ENCODE results near the gene NEDD9.

NEDD9 gene

DNA sequence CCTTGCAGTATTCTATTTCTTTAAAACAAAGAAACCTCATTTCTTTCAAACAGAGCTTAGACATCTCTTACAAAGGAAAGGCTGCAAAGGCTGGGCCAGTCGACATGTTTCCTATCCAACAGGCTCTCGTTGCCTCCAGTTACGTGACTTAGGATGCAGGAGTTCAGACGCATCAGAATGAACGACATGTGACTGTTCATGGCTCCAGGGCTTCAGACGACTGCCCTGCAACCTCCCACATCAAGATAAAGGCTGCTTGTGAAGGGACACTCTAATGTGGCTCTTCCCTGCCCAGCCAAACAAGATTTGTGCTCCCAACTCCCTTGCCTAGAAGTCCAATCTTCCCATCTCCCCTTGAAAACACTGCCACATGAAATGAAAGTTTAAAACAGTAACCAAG, 14.3 kb upstream of the NEDD9 start:
- TF ChIP-seq, protein P1, sequence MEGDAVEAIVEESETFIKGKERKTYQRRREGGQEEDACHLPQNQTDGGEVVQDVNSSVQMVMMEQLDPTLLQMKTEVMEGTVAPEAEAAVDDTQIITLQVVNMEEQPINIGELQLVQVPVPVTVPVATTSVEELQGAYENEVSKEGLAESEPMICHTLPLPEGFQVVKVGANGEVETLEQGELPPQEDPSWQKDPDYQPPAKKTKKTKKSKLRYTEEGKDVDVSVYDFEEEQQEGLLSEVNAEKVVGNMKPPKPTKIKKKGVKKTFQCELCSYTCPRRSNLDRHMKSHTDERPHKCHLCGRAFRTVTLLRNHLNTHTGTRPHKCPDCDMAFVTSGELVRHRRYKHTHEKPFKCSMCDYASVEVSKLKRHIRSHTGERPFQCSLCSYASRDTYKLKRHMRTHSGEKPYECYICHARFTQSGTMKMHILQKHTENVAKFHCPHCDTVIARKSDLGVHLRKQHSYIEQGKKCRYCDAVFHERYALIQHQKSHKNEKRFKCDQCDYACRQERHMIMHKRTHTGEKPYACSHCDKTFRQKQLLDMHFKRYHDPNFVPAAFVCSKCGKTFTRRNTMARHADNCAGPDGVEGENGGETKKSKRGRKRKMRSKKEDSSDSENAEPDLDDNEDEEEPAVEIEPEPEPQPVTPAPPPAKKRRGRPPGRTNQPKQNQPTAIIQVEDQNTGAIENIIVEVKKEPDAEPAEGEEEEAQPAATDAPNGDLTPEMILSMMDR (conservative IDR thresholded peaks at IDR 0.05): no peak
- TF ChIP-seq ZFX (IDR thresholded peaks at IDR 0.05): no peak
- H3K27ac ChIP-seq: no peak overlapping the region

DNA sequence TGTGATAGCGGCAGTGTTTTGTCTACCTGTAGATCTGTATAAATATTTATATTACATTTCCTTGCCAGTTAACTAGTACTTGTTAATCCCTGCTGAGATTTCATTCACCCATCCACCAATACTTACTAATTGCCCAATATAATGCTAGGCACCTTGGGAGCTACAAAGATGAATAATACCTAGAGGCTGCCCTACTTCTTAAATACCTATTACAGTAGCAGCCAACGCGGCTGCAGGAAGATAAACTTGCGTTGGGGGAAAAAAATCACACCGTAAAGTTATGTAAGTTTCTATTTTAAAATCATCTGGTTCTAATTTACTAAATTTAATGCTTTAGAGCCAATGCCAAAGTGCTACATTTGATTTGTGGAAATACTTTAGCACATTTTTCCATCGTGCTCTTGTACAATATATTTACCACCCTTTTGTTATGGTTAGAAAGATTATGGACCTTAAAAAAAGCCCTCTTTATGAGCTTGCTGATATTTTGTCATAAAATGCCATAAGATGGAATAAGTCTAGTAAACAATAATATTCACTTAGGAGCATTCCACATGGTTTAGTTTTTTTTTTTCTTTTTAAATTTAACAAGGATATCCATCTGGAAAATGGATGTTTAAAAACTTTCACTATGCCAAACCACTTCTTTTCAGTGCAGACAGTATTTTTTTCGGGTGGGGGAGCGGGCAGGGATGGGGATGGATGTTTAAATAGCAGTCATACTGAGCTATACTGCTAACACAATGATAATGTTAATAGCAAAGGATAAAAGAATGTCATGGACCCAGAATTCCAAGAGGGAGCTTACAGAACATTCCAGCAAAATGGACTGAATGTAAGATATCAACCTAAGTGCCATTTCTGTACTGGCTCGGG, 13.2 kb upstream of the NEDD9 start:
- TF ChIP-seq, protein P1 (conservative IDR thresholded peaks at IDR 0.05): no peak
- TF ChIP-seq ZFX (IDR thresholded peaks at IDR 0.05): no peak
- H3K27ac ChIP-seq: no peak overlapping the region

DNA sequence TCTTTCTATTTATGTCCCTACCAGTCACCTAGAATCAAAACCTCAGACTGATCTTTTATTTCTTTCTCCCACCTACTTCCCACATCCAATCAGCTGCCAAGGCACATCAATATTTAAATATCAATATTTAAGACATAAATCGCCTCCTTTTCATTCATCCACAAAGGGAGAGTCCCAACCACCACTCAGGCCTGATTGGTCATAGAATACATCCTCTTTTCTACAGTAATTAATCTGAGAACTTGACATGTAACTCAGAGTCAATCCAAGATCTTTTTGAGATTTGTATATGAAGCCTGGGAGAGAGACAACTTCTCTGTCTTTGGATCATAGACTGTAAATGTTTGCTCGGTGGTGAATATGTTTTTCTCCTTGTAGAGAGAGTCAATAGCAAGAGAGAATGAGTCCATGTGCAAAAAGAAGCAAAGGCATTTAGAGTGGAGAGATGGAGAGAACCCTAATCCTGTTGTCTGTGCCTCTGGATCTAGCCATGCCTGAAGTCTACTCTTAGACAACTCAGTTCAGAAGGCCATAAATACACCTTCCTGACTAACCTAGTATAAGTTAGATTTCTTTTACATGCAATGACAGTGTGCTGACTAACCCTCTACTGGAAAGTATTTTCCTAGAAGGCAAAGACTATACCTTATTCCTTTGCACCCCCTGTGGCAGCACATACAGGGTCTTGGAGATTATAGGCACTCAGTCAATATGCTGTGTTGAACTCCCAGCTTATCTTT, 12.1 kb upstream of the NEDD9 start:
- TF ChIP-seq, protein P1 (conservative IDR thresholded peaks at IDR 0.05): no peak
- no peak for TF ChIP-seq ZFX (IDR thresholded peaks at IDR 0.05)
- no peak overlapping the region for H3K27ac ChIP-seq

DNA sequence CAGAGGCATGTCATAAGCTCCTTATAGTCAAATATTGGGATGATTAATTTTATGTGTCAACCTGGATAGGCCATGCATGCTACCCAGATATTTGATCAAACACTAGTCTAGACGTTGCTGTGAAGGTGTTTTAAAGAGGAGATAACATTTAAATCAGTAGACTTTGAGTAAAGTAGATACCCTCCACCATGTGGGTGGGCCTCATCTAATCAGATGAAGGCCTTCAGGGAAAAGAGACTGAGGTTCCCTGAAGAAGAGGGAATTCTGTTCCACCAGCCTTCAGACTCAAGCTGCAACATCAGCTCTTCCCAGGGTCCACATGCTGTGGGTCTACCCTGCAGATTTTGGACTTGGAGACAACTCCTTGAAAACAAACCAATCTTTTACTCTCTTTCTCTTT, 11.4 kb upstream of the NEDD9 start:
- TF ChIP-seq, protein P1 (conservative IDR thresholded peaks at IDR 0.05): no peak
- no peak for TF ChIP-seq ZFX (IDR thresholded peaks at IDR 0.05)

DNA sequence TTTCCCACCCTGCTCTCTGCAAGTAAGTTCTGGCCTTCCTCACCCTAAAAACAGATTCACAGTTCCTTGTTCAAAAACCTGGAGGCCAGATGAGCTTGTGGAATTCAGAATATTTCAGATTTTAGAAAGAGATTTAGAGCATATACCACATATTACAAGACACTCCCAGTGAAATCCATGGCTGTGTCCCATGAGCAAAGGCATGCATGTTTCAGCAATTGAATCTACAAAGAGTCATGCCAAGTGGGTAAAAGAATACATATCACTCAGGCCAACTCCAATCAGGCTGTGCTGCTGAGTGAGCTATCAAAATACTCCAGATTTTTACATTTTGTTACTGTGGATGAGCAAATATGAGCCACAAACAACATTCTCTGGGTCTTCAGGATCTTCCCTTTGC, 10.2 kb upstream of the NEDD9 start:
- TF ChIP-seq, protein P1 (conservative IDR thresholded peaks at IDR 0.05): no peak
- TF ChIP-seq ZFX (IDR thresholded peaks at IDR 0.05): no peak
- no peak overlapping the region for H3K27ac ChIP-seq

More for the DNA sequence above, 11.4 kb upstream of the NEDD9 start:
- H3K27ac ChIP-seq: no peak overlapping the region

DNA sequence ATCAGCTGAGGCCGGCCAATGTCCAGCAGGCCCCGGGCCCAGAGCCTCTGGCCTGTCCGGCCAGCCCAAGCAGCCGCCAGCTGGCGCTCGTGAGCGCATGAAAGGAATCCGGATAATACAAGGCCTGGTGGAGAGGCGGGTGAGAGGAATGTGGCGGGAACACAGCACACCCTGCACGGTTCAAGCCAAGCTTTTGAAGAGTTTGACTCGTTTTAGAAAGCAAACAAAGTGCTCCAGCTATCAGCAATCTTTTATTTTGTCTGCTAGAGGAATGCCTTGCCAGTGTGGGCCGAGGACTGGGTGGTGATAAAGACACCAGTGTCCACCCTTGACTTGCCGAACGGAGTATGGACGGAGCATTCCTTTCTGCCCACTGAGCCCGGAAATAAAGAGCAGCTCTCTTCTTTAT, 9.3 kb upstream of the NEDD9 start:
- no peak overlapping the region for H3K27ac ChIP-seq
- TF ChIP-seq, protein P1 (conservative IDR thresholded peaks at IDR 0.05): peak; percentile 50
- TF ChIP-seq ZFX (IDR thresholded peaks at IDR 0.05): no peak
